Liver (tissue), 9 donors: Measurements from ENCODE around the gene ANKRD28. TPM values are rescaled to one million over a fixed set of nuclear protein-coding genes. Genes with fewer than 3 reads are reported as not detected.

Source experiments
- DNase-seq: peaks from one replicate; pipeline ENCODE4 v3.0.0-alpha.2; 2017; ENCODE audit warnings: low spot score
- H3K27ac ChIP-seq, 2 donors: one replicate each; pipeline ENCODE4 v1.7.0; 2013; ENCODE audit warnings: inconsistent platforms in 2 of 2, low read length in 2 of 2, control low read depth in 1 of 2, low read depth in 1 of 2, mild to moderate bottlenecking in 1 of 2
- H3K27me3 ChIP-seq, 4 donors: one replicate each; pipeline versions ENCODE4 v1.6.1 to v1.7.0; 2013; ENCODE audit warnings: low read length in 3 of 4, inconsistent platforms in 1 of 4, mild to moderate bottlenecking in 1 of 4, moderate library complexity in 1 of 4; ENCODE audit not compliant: control insufficient read depth in 4 of 4, insufficient read depth in 4 of 4
- H3K36me3 ChIP-seq, 4 donors: one replicate each; pipeline versions ENCODE4 v1.6.1 to v1.7.0; 2013; ENCODE audit warnings: low read length in 3 of 4, mild to moderate bottlenecking in 3 of 4, low read depth in 1 of 4, moderate library complexity in 1 of 4; ENCODE audit not compliant: control insufficient read depth in 4 of 4, insufficient read depth in 3 of 4
- H3K4me1 ChIP-seq, 4 donors: one replicate each; pipeline versions ENCODE4 v1.6.1 to v1.7.0; 2013; ENCODE audit warnings: low read length in 3 of 4, mild to moderate bottlenecking in 3 of 4, moderate library complexity in 1 of 4; ENCODE audit not compliant: control insufficient read depth in 4 of 4, insufficient read depth in 4 of 4
- H3K4me3 ChIP-seq, 3 donors: one replicate each; pipeline versions ENCODE4 v1.6.1 to v1.7.0; 2013; ENCODE audit warnings: low read length in 3 of 3, control low read depth in 1 of 3, low read depth in 1 of 3, mild to moderate bottlenecking in 1 of 3
- H3K9ac ChIP-seq, 2 donors: one replicate each; pipeline ENCODE4 v1.7.0; 2013; ENCODE audit warnings: low read length in 2 of 2, mild to moderate bottlenecking in 2 of 2, moderate library complexity in 2 of 2, control low read depth in 1 of 2, low read depth in 1 of 2
- H3K9me3 ChIP-seq, 4 donors: one replicate each; pipeline versions ENCODE4 v1.6.1 to v1.7.0; 2013; ENCODE audit warnings: low read length in 3 of 4; ENCODE audit not compliant: control insufficient read depth in 4 of 4
- CTCF ChIP-seq: fragments of 150-350 bp; IDR thresholded peaks from 2 replicates; pipeline ENCODE4 v1.5.1; 2017; ENCODE audit warnings: improper control_type of control experiment, low read depth, low read length; ENCODE audit not compliant: missing input control
- EGR1 ChIP-seq, 2 donors: IDR thresholded peaks; 2 replicates each; pipeline ENCODE4 v1.6.1; 2016 to 2018; ENCODE audit warnings: antibody characterized with exemption in 2 of 2, low read depth in 2 of 2
- FOXA1 ChIP-seq: IDR thresholded peaks from 2 replicates; pipeline ENCODE4 v1.6.1; 2016; ENCODE audit warnings: antibody characterized with exemption
- FOXA2 ChIP-seq: IDR thresholded peaks from 2 replicates; pipeline ENCODE4 v1.6.1; 2016; ENCODE audit warnings: antibody characterized with exemption
- GABPA ChIP-seq, 2 donors: IDR thresholded peaks in 1 of 2; conservative IDR thresholded peaks in 1 of 2; 2 replicates each; pipeline ENCODE4 v1.6.1; 2016; ENCODE audit warnings: antibody characterized with exemption in 2 of 2, mild to moderate bottlenecking in 1 of 2, moderate library complexity in 1 of 2
- HNF4A ChIP-seq, 2 donors: conservative IDR thresholded peaks; 2 replicates each; pipeline ENCODE4 v1.6.1; 2016; ENCODE audit warnings: antibody characterized with exemption in 2 of 2, mild to moderate bottlenecking in 2 of 2
- HNF4G ChIP-seq: IDR thresholded peaks from 2 replicates; pipeline ENCODE4 v1.6.1; 2016; ENCODE audit warnings: antibody characterized with exemption
- JUND ChIP-seq, 2 donors: IDR thresholded peaks; 2 replicates each; pipeline ENCODE4 v1.6.1; 2016; ENCODE audit warnings: antibody characterized with exemption in 2 of 2
- NR2F2 ChIP-seq: IDR thresholded peaks from 2 replicates; pipeline ENCODE4 v1.6.1; 2016; ENCODE audit warnings: antibody characterized with exemption
- RAD21 ChIP-seq, 2 donors: IDR thresholded peaks; 2 replicates each; pipeline ENCODE4 v1.6.1; 2016; ENCODE audit warnings: antibody characterized with exemption in 2 of 2, mild to moderate bottlenecking in 2 of 2
- RXRA ChIP-seq, 2 donors: IDR thresholded peaks; 2 replicates each; pipeline ENCODE4 v1.6.1; 2017 to 2018; ENCODE audit warnings: antibody characterized with exemption in 2 of 2, mild to moderate bottlenecking in 1 of 2
- SP1 ChIP-seq: IDR thresholded peaks from 2 replicates; pipeline ENCODE4 v1.6.1; 2018; ENCODE audit warnings: antibody characterized with exemption, mild to moderate bottlenecking
- TAF1 ChIP-seq: conservative IDR thresholded peaks from 2 replicates; pipeline ENCODE4 v1.6.1; 2016; ENCODE audit warnings: antibody characterized with exemption, mild to moderate bottlenecking
- YY1 ChIP-seq: IDR thresholded peaks from 2 replicates; pipeline ENCODE4 v1.6.1; 2016; ENCODE audit warnings: antibody characterized with exemption, mild to moderate bottlenecking
- WGBS: extraction: QIAGEN DNeasy Blood & Tissue Kit; methylation state at CpG from one replicate; pipeline ENCODE4 v1.1.7; 2013; 5-methylcytosine and 5-hydroxymethylcytosine counted together
- polyA plus RNA-seq, 2 donors: library from polyadenylated mRNA; stranded (reverse) in 1 of 2; unstranded in 1 of 2; fragments of 200-250 nt in 1 of 2; fragments of >200 nt in 1 of 2; fragmentation: Nextera tagmentation in 1 of 2; extraction: Ambion mirVana in 1 of 2; gene quantifications; one replicate each; pipeline versions ENCODE4 v1.2.1 to v1.2.3, GENCODE V29; 2013 to 2015
- total RNA-seq, 2 donors: library from RNA; depleted of rRNA; stranded (reverse); fragments of >200 nt; gene quantifications; one replicate each; pipeline ENCODE4 v1.2.3, GENCODE V29; 2014
- TF ChIP-seq, protein P1 (sequence below): IDR thresholded peaks from 2 replicates; pipeline ENCODE4 v1.6.1; 2016; ENCODE audit warnings: antibody characterized with exemption
- TF ChIP-seq, protein P2 (sequence below): IDR thresholded peaks from 2 replicates; pipeline ENCODE4 v1.6.1; 2016; ENCODE audit warnings: antibody characterized with exemption
- TF ChIP-seq, protein P3 (sequence below): IDR thresholded peaks from 2 replicates; pipeline ENCODE4 v1.6.1; 2016; ENCODE audit warnings: antibody characterized with exemption, mild to moderate bottlenecking
- TF ChIP-seq, protein P4 (sequence below): IDR thresholded peaks from 2 replicates; pipeline ENCODE4 v1.6.1; 2016; ENCODE audit warnings: antibody characterized with exemption
- donor health status: healthy.
- donor health status: healthy.
- donor health status: healthy.
- donor health status: healthy.
- donor health status: healthy.

ANKRD28 gene
- total and polyA plus RNA-seq, 4 donors, result 9.2 to 39.1 (median 16.8) TPM

DNA sequence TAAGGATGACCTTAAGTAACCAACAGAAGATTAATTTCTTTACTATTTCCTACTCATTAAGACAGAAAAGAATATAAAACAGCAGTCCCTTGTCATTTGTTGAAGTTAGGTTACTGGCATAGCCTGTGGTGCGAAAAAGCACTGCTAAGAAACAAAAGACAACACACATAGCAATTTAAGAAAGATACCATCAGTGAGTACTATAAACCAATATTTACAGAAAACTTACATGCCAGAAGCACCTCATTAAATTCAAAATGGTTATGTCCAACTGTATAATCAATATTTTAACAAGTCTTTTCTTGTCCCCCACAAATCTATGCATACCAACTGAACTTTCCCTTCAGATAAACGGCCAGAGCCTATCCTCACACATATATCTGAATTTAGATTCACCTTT, 42.0 kb downstream of the ANKRD28 start:
- DNase-seq, result no peak
- no peak overlapping the region for H3K27ac ChIP-seq
- peaks cover 0 to 15% (median 9%) of the 10 kb centered on the region in 4 donors for H3K4me1 ChIP-seq
- no peak for TF ChIP-seq NR2F2
- TF ChIP-seq YY1, result no peak
- TF ChIP-seq, protein P1, sequence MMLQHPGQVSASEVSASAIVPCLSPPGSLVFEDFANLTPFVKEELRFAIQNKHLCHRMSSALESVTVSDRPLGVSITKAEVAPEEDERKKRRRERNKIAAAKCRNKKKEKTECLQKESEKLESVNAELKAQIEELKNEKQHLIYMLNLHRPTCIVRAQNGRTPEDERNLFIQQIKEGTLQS, result no peak
- TF ChIP-seq FOXA2, result no peak
- no peak for TF ChIP-seq TAF1
- no peak for TF ChIP-seq RXRA (IDR thresholded peaks at IDR 0.05)
- TF ChIP-seq JUND (IDR thresholded peaks at IDR 0.05), result no peak
- no peak for TF ChIP-seq RAD21 (IDR thresholded peaks at IDR 0.05)
- TF ChIP-seq, protein P2, sequence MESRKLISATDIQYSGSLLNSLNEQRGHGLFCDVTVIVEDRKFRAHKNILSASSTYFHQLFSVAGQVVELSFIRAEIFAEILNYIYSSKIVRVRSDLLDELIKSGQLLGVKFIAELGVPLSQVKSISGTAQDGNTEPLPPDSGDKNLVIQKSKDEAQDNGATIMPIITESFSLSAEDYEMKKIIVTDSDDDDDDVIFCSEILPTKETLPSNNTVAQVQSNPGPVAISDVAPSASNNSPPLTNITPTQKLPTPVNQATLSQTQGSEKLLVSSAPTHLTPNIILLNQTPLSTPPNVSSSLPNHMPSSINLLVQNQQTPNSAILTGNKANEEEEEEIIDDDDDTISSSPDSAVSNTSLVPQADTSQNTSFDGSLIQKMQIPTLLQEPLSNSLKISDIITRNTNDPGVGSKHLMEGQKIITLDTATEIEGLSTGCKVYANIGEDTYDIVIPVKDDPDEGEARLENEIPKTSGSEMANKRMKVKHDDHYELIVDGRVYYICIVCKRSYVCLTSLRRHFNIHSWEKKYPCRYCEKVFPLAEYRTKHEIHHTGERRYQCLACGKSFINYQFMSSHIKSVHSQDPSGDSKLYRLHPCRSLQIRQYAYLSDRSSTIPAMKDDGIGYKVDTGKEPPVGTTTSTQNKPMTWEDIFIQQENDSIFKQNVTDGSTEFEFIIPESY, result no peak
- TF ChIP-seq GABPA (IDR thresholded peaks at IDR 0.05 in 1 of 2, conservative IDR thresholded peaks at IDR 0.05 in 1 of 2), result no peak
- TF ChIP-seq, protein P3, sequence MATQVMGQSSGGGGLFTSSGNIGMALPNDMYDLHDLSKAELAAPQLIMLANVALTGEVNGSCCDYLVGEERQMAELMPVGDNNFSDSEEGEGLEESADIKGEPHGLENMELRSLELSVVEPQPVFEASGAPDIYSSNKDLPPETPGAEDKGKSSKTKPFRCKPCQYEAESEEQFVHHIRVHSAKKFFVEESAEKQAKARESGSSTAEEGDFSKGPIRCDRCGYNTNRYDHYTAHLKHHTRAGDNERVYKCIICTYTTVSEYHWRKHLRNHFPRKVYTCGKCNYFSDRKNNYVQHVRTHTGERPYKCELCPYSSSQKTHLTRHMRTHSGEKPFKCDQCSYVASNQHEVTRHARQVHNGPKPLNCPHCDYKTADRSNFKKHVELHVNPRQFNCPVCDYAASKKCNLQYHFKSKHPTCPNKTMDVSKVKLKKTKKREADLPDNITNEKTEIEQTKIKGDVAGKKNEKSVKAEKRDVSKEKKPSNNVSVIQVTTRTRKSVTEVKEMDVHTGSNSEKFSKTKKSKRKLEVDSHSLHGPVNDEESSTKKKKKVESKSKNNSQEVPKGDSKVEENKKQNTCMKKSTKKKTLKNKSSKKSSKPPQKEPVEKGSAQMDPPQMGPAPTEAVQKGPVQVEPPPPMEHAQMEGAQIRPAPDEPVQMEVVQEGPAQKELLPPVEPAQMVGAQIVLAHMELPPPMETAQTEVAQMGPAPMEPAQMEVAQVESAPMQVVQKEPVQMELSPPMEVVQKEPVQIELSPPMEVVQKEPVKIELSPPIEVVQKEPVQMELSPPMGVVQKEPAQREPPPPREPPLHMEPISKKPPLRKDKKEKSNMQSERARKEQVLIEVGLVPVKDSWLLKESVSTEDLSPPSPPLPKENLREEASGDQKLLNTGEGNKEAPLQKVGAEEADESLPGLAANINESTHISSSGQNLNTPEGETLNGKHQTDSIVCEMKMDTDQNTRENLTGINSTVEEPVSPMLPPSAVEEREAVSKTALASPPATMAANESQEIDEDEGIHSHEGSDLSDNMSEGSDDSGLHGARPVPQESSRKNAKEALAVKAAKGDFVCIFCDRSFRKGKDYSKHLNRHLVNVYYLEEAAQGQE, result no peak
- TF ChIP-seq SP1, result no peak
- no peak for TF ChIP-seq HNF4G
- TF ChIP-seq HNF4A (conservative IDR thresholded peaks at IDR 0.05), result no peak
- TF ChIP-seq CTCF, result no peak
- TF ChIP-seq FOXA1, result no peak
- TF ChIP-seq, protein P4, sequence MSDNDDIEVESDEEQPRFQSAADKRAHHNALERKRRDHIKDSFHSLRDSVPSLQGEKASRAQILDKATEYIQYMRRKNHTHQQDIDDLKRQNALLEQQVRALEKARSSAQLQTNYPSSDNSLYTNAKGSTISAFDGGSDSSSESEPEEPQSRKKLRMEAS, result no peak
- no peak for TF ChIP-seq EGR1 (IDR thresholded peaks at IDR 0.05; ENCODE audit: low read depth in 2 of 2)
- H3K27me3 ChIP-seq, result no peaks in the 10 kb centered on the region
- no peak overlapping the region for H3K9ac ChIP-seq
- no peaks in the 10 kb centered on the region for H3K9me3 ChIP-seq
- WGBS, result 93% methylated on average over 2 of the region's 2 CpGs
- no peaks in the 10 kb centered on the region for H3K36me3 ChIP-seq
- H3K4me3 ChIP-seq, result no peak overlapping the region
